Glutamatergic neuron (in vitro differentiated cells): Measurements from ENCODE around the gene DLX5. TPM values are rescaled to one million over a fixed set of nuclear protein-coding genes. Genes with fewer than 3 reads are reported as not detected.

Experiments used
- DNase-seq: peaks from one replicate; pipeline ENCODE4 v3.0.0; 2022
- H3K27ac Mint-ChIP-seq: one replicate; pipeline ENCODE4 v1.8.0; 2020; ENCODE audit warnings: mild to moderate bottlenecking, mixed read lengths, inconsistent platforms; ENCODE audit not compliant: unreplicated experiment
- H3K27me3 Mint-ChIP-seq: one replicate; pipeline ENCODE4 v1.8.0; 2020; ENCODE audit warnings: mild to moderate bottlenecking, moderate library complexity, mixed read lengths, inconsistent platforms; ENCODE audit not compliant: unreplicated experiment
- H3K36me3 Mint-ChIP-seq: one replicate; pipeline ENCODE4 v1.8.0; 2020; ENCODE audit warnings: mild to moderate bottlenecking, mixed read lengths, inconsistent platforms; ENCODE audit not compliant: unreplicated experiment
- H3K4me1 Mint-ChIP-seq: one replicate; pipeline ENCODE4 v1.8.0; 2020; ENCODE audit warnings: mild to moderate bottlenecking, low read depth, mixed read lengths, inconsistent platforms; ENCODE audit not compliant: unreplicated experiment
- H3K4me3 Mint-ChIP-seq: one replicate; pipeline ENCODE4 v1.8.0; 2020; ENCODE audit warnings: mild to moderate bottlenecking, mixed read lengths, inconsistent platforms; ENCODE audit not compliant: unreplicated experiment
- H3K9me3 Mint-ChIP-seq: one replicate; pipeline ENCODE4 v1.8.0; 2020; ENCODE audit warnings: mild to moderate bottlenecking, moderate library complexity, mixed read lengths, inconsistent platforms; ENCODE audit not compliant: unreplicated experiment
- total RNA-seq: library from RNA; stranded (reverse); fragmentation: NEBNext Ultra II Directional; extraction: Animal tissue kit (Norgen Biotek cat#: 25700); gene quantifications from one replicate; pipeline ENCODE4 v1.2.1, GENCODE V29; 2021; ENCODE audit not compliant: unreplicated experiment
- TF ChIP-seq, protein P1 (sequence below): fragments of 200-600 bp; sonication (generic); IDR thresholded peaks from one replicate; pipeline ENCODE4 v1.5.0; 2021; ENCODE audit not compliant: partially characterized antibody, unreplicated experiment

The DLX5 gene
- total RNA-seq, 1 donor from 2014 or later, result not detected

DNA sequence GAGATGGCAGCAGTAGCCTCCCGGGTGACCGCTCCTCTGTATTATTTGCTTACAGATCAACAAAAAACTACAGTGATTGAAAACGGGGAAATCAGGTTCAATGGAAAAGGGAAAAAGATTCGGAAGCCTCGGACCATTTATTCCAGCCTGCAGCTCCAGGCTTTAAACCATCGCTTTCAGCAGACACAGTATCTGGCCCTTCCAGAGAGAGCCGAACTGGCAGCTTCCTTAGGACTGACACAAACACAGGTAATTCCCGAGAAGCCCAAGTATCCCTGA, 17.1 kb downstream of the DLX5 start:
- peaks cover 1% of the 10 kb centered on the region for H3K4me1 Mint-ChIP-seq
- DNase-seq, result no peak
- H3K27ac Mint-ChIP-seq, result no peak overlapping the region
- H3K4me3 Mint-ChIP-seq, result no peak overlapping the region
- peaks cover 53% of the 10 kb centered on the region for H3K27me3 Mint-ChIP-seq
- TF ChIP-seq, protein P1, sequence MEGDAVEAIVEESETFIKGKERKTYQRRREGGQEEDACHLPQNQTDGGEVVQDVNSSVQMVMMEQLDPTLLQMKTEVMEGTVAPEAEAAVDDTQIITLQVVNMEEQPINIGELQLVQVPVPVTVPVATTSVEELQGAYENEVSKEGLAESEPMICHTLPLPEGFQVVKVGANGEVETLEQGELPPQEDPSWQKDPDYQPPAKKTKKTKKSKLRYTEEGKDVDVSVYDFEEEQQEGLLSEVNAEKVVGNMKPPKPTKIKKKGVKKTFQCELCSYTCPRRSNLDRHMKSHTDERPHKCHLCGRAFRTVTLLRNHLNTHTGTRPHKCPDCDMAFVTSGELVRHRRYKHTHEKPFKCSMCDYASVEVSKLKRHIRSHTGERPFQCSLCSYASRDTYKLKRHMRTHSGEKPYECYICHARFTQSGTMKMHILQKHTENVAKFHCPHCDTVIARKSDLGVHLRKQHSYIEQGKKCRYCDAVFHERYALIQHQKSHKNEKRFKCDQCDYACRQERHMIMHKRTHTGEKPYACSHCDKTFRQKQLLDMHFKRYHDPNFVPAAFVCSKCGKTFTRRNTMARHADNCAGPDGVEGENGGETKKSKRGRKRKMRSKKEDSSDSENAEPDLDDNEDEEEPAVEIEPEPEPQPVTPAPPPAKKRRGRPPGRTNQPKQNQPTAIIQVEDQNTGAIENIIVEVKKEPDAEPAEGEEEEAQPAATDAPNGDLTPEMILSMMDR, result no peak
- H3K9me3 Mint-ChIP-seq, result peaks cover 7% of the 10 kb centered on the region
- H3K36me3 Mint-ChIP-seq, result no peaks in the 10 kb centered on the region

DNA sequence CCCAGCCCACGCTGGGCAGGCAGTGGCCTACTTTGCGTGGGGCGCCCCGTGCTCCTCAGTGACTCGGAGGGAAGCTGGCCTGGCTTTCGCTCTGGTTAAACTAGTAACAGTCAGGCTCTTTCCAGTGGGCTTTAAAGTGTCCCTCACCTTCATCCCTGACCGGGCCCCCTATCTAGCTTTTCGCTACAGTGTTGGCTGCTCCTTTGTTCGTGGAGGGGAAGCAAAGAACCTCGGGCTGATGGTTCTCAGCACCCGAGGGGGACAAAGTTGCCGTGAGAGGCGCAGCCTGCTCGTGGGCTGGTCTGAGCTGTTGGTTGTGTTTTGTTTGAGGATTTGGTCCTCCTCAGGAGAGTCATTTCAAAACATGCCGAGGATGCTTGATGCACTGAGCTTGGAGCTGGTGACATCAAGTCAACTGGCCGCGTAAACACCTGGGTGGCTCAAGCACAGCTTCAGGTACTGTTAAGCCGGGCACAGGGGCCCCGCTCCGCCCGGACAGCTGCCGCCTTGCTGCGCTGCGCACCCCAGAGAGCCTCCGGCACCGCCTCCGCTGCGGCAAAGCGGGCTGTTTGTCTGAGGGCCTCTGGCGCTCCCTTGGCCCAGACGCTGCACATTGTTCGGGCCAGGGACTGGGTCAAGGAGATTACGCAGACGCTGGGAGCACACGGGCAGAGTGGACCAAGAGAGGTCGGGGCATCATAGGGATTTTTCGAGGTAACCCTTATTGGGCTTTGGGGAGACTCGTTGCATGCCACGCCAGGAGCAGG, 17.6 kb downstream of the DLX5 start:
- H3K4me1 Mint-ChIP-seq, result peaks cover 1% of the 10 kb centered on the region
- H3K4me3 Mint-ChIP-seq, result peak overlapping the region; percentile 76
- peaks cover 7% of the 10 kb centered on the region for H3K9me3 Mint-ChIP-seq
- H3K36me3 Mint-ChIP-seq, result no peaks in the 10 kb centered on the region
- no peak overlapping the region for H3K27ac Mint-ChIP-seq
- TF ChIP-seq, protein P1, result no peak
- H3K27me3 Mint-ChIP-seq, result peaks cover 53% of the 10 kb centered on the region
- no peak for DNase-seq

DNA sequence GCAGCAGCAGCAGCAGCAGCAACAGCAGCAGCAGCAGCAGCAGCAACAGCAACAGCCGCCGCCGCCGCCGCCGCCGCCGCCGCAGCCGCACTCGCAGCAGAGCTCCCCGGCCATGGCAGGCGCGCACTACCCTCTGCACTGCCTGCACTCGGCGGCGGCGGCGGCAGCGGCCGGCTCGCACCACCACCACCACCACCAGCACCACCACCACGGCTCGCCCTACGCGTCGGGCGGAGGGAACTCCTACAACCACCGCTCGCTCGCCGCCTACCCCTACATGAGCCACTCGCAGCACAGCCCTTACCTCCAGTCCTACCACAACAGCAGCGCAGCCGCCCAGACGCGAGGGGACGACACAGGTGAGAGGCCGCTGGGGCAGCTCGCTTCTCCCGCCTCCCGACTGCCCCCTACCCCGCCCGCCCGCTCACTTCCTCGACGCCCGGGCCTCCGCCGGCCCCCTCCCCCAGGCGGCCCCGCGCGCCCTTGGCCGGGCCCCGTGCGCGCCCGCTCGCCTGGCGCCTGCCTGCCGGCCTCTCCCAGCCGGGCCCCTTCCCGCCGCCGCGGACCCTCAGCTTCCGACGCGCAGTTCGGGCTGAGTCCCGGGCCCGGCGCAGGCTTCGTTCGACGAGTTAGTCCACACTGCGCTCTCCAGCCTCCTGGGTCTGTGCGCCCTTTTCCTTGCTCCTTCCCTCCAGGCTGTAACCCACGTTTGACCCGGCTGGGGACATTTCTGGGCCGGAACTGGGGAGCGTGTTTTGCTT, 18.4 kb downstream of the DLX5 start:
- Mint-ChIP-seq H3K4me1 (peaks cover 1% of the 10 kb centered on the region), H3K36me3 (no peaks in the 10 kb centered on the region), H3K27me3 (peaks cover 55% of the 10 kb centered on the region), H3K4me3 (peak overlapping the region; percentile 79), H3K9me3 (peaks cover 3% of the 10 kb centered on the region), H3K27ac (no peak overlapping the region)
- DNase-seq, result peak; percentile 79
- TF ChIP-seq, protein P1, result no peak

DNA sequence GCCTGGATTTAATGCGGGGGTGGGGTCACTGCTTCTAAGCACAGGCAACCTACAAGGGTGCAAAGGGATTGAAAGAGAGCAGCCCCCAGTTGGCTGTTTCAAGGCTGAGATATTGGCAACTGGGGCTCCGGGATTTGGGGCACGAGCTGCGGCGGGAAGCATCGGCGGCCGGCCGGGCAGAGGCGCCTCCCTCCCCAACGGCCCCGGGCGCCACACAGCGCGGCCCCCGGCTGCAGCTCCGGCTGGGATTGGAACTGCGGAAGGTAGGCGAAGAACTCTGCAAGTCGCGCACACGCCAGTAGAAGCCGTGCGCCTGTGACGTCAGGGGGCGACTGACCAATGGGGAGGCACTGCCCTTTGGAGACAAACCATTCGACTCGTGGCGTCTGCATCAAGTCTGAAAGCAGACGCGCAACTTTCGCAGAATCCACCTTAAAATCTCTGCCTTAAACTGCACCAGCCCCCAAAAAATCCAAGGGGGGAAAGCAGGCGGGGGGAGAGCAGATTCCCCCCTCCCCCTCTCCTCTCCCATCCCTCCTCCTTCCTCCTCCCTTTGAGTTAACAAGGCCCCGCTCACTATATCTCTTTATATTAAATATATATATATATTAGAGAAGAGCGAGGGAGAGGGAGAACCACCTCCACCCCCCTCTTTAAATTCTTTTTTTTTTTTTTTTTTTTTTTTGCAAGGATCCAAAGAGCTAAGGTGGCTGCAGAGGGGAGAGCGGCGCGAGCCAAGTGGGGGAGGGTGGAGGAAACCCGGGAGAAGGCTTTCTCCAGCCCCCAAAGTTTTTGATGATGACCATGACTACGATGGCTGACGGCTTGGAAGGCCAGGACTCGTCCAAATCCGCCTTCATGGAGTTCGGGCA, 19.2 kb downstream of the DLX5 start, which contains the start of gene DLX6:
Gene DLX6 (plus strand): TSS at position 371 of the 872 bp plus-strand sequence. CDS start 425 bp downstream, at position 796.
- Mint-ChIP-seq H3K4me3 (peak within 1 kb of the TSS; percentile 90), H3K27ac (no peak within 1 kb of the TSS), H3K9me3 (peaks cover 3% of the 10 kb centered on the region), H3K27me3 (peaks cover 59% of the 10 kb centered on the region), H3K4me1 (peaks cover 1% of the 10 kb centered on the region), H3K36me3 (no peaks in the 10 kb centered on the region)
- TF ChIP-seq, protein P1, result no peak
- peak; percentile 79 for DNase-seq
